ENCODE results near the gene TCF4.

TCF4 gene

DNA sequence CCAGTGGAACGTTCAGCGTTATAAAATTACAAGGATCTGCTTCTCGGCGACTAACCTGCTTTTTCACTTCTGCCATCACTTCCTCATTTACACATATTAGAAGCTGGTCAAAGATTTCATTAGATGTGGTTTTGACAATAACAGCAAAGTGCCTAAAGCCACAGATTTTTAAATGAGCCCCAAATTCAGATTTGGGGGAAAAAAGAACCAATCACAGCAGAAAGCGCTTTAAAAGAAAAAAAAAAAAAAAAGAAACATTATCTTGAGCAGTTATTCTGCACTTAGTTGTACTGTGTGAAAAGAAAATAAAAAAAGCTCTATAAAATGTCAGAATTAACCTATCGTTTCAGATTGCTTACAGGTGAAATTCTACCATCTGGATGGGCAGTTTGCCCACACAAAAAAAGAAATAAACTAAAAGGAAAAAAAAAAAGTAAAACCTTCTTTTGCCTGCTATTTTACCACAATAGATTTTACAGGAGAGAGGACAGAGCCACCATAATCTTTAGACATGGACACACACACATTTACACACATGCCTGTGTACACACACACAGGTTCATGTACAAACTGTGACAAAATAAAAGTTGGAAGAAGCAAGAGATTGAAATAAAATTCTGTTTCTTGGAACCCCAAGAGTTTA, 167.2 kb downstream of the TCF4 start:
- no peak for ATAC-seq

DNA sequence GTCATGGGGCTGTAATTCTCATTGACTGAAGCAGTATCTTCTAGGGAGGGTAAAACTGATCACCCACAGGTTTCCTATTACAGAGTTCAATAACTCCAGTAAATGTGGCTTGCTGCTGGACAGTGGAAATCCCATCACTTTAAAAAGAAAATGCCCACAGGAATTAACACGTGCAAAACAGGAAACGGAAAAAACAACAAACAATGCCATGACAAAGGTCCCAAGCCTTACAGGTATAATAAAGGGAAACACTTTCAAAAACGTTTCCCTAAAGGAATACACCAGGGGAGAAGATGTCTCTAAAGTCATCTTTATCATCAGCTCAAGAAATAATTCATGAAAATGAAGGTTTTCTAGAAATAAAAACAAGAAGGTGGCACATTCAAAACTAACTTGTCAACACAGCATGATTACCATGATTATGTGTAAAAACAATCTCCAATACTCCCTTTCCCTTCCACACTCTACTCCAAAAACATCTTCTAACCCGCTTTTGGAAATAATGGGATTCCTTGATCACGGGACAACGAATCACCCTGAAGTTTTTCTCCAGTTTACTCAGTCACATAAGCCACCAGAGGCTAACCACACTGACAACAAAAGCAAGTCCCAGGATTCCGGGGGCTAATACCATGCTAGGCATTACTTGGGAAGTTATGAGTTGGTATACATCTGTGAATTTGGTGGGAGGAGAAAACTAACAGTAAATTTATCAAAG, 167.9 kb downstream of the TCF4 start:
- ATAC-seq = no peak
- TF ChIP-seq CSDC2 (CRISPR knock-in tag; IDR thresholded peaks at IDR 0.05) = no peak
- no peak for TF ChIP-seq ISL1 (CRISPR knock-in tag; IDR thresholded peaks at IDR 0.05)
- TF ChIP-seq ARNTL (CRISPR knock-in tag; IDR thresholded peaks at IDR 0.05; ENCODE audit: borderline replicate concordance, low read depth) = no peak

More for the DNA sequence above, 167.2 kb downstream of the TCF4 start:
- no peak for TF ChIP-seq SNAI2 (CRISPR knock-in tag; IDR thresholded peaks at IDR 0.05)
- TF ChIP-seq, protein P1, sequence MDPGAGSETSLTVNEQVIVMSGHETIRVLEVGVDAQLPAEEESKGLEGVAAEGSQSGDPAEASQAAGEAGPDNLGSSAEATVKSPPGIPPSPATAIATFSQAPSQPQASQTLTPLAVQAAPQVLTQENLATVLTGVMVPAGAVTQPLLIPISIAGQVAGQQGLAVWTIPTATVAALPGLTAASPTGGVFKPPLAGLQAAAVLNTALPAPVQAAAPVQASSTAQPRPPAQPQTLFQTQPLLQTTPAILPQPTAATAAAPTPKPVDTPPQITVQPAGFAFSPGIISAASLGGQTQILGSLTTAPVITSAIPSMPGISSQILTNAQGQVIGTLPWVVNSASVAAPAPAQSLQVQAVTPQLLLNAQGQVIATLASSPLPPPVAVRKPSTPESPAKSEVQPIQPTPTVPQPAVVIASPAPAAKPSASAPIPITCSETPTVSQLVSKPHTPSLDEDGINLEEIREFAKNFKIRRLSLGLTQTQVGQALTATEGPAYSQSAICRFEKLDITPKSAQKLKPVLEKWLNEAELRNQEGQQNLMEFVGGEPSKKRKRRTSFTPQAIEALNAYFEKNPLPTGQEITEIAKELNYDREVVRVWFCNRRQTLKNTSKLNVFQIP (CRISPR knock-in tag; IDR thresholded peaks at IDR 0.05; ENCODE audit: borderline replicate concordance, low read depth) = no peak
- TF ChIP-seq OSR1 (CRISPR knock-in tag; IDR thresholded peaks at IDR 0.05) = no peak
- TF ChIP-seq GLIS3 (CRISPR knock-in tag; IDR thresholded peaks at IDR 0.05) = no peak
- TF ChIP-seq ESRRG (CRISPR knock-in tag; IDR thresholded peaks at IDR 0.05) = no peak
- TF ChIP-seq ZC3H10 (CRISPR knock-in tag; IDR thresholded peaks at IDR 0.05) = no peak
- TF ChIP-seq, protein P2, sequence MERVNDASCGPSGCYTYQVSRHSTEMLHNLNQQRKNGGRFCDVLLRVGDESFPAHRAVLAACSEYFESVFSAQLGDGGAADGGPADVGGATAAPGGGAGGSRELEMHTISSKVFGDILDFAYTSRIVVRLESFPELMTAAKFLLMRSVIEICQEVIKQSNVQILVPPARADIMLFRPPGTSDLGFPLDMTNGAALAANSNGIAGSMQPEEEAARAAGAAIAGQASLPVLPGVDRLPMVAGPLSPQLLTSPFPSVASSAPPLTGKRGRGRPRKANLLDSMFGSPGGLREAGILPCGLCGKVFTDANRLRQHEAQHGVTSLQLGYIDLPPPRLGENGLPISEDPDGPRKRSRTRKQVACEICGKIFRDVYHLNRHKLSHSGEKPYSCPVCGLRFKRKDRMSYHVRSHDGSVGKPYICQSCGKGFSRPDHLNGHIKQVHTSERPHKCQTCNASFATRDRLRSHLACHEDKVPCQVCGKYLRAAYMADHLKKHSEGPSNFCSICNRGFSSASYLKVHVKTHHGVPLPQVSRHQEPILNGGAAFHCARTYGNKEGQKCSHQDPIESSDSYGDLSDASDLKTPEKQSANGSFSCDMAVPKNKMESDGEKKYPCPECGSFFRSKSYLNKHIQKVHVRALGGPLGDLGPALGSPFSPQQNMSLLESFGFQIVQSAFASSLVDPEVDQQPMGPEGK (CRISPR knock-in tag; IDR thresholded peaks at IDR 0.05; ENCODE audit: borderline replicate concordance) = no peak
- no peak for TF ChIP-seq ISL1 (CRISPR knock-in tag; IDR thresholded peaks at IDR 0.05)
- no peak for TF ChIP-seq TOX (CRISPR knock-in tag; IDR thresholded peaks at IDR 0.05; ENCODE audit: borderline replicate concordance)
- no peak for TF ChIP-seq CSDC2 (CRISPR knock-in tag; IDR thresholded peaks at IDR 0.05)
- no peak for TF ChIP-seq BACH2 (CRISPR knock-in tag; IDR thresholded peaks at IDR 0.05; ENCODE audit: borderline replicate concordance)
- TF ChIP-seq ZFP3 (CRISPR knock-in tag; IDR thresholded peaks at IDR 0.05) = no peak
- TF ChIP-seq, protein P3, sequence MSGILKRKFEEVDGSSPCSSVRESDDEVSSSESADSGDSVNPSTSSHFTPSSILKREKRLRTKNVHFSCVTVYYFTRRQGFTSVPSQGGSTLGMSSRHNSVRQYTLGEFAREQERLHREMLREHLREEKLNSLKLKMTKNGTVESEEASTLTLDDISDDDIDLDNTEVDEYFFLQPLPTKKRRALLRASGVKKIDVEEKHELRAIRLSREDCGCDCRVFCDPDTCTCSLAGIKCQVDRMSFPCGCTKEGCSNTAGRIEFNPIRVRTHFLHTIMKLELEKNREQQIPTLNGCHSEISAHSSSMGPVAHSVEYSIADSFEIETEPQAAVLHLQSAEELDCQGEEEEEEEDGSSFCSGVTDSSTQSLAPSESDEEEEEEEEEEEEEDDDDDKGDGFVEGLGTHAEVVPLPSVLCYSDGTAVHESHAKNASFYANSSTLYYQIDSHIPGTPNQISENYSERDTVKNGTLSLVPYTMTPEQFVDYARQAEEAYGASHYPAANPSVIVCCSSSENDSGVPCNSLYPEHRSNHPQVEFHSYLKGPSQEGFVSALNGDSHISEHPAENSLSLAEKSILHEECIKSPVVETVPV (CRISPR knock-in tag; IDR thresholded peaks at IDR 0.05) = no peak
- TF ChIP-seq TCF4 (CRISPR knock-in tag; IDR thresholded peaks at IDR 0.05; ENCODE audit: borderline replicate concordance) = no peak
- TF ChIP-seq ARNTL (CRISPR knock-in tag; IDR thresholded peaks at IDR 0.05; ENCODE audit: borderline replicate concordance, low read depth) = no peak
- TF ChIP-seq, protein P4, sequence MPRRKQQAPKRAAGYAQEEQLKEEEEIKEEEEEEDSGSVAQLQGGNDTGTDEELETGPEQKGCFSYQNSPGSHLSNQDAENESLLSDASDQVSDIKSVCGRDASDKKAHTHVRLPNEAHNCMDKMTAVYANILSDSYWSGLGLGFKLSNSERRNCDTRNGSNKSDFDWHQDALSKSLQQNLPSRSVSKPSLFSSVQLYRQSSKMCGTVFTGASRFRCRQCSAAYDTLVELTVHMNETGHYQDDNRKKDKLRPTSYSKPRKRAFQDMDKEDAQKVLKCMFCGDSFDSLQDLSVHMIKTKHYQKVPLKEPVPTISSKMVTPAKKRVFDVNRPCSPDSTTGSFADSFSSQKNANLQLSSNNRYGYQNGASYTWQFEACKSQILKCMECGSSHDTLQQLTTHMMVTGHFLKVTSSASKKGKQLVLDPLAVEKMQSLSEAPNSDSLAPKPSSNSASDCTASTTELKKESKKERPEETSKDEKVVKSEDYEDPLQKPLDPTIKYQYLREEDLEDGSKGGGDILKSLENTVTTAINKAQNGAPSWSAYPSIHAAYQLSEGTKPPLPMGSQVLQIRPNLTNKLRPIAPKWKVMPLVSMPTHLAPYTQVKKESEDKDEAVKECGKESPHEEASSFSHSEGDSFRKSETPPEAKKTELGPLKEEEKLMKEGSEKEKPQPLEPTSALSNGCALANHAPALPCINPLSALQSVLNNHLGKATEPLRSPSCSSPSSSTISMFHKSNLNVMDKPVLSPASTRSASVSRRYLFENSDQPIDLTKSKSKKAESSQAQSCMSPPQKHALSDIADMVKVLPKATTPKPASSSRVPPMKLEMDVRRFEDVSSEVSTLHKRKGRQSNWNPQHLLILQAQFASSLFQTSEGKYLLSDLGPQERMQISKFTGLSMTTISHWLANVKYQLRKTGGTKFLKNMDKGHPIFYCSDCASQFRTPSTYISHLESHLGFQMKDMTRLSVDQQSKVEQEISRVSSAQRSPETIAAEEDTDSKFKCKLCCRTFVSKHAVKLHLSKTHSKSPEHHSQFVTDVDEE (CRISPR knock-in tag; IDR thresholded peaks at IDR 0.05) = no peak

DNA sequence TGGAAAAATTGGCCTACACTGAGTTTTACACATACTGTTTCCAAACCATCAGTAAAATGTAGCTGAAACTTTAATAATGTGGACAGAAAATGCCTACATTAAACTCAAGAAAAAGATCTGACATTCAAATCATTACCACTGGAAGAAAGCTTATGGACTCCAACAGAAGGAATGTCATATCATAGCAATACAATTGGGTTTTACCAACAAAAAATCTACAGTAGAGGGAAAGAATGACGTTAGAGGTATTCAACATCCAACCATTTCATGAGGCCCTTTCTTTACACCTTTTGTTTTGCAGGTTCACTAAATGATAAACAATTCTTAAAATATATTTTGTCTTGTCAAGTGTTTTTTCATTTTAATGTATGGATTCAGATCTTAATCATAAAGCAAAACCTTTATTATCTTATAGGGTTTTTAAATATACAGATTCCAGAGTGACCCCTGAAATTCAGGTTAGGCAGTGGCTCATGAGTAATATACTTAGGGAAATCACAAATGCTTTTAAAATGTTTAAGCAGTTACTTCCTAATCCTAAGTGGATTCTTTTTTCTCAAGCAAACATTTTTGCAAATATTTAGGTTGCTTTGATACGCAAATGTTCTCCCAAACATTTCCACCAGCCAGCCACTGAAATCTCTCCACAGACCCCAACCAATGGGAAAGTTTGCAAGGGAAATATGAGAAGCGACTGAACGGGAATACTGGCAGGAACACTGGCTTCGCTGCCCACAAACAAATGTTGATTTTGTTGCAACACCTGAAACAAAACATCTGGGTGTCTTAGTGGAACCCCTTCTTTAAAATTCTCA, 168.7 kb downstream of the TCF4 start:
- no peak for ATAC-seq

More for the DNA sequence above, 168.7 kb downstream of the TCF4 start:
- TF ChIP-seq ZNF8 (CRISPR knock-in tag; IDR thresholded peaks at IDR 0.05) (no peak), SNAI2 (CRISPR knock-in tag; IDR thresholded peaks at IDR 0.05) (no peak), ARNTL (CRISPR knock-in tag; IDR thresholded peaks at IDR 0.05; ENCODE audit: borderline replicate concordance, low read depth) (no peak), ESRRG (CRISPR knock-in tag; IDR thresholded peaks at IDR 0.05) (no peak), CSDC2 (CRISPR knock-in tag; IDR thresholded peaks at IDR 0.05) (no peak), TOX (CRISPR knock-in tag; IDR thresholded peaks at IDR 0.05; ENCODE audit: borderline replicate concordance) (no peak), PPARA (CRISPR knock-in tag; IDR thresholded peaks at IDR 0.05; ENCODE audit: borderline replicate concordance) (no peak)
- TF ChIP-seq, protein P3 (CRISPR knock-in tag; IDR thresholded peaks at IDR 0.05) = no peak
- TF ChIP-seq, protein P4 (CRISPR knock-in tag; IDR thresholded peaks at IDR 0.05) = no peak
- TF ChIP-seq, protein P5, sequence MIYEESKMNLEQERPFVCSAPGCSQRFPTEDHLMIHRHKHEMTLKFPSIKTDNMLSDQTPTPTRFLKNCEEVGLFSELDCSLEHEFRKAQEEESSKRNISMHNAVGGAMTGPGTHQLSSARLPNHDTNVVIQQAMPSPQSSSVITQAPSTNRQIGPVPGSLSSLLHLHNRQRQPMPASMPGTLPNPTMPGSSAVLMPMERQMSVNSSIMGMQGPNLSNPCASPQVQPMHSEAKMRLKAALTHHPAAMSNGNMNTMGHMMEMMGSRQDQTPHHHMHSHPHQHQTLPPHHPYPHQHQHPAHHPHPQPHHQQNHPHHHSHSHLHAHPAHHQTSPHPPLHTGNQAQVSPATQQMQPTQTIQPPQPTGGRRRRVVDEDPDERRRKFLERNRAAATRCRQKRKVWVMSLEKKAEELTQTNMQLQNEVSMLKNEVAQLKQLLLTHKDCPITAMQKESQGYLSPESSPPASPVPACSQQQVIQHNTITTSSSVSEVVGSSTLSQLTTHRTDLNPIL (CRISPR knock-in tag; IDR thresholded peaks at IDR 0.05; ENCODE audit: low read depth) = no peak

Data from SK-N-SH treated with all-trans-retinoic acid at 6 μM for 48 hours (cell line).